A673 (cell line): ENCODE results near the gene ZNF385B.

Experiments
- EZH2 ChIP-seq: fragments of 200-600 bp; sonication (generic); IDR thresholded peaks from 2 replicates; pipeline ENCODE4 v1.6.1; 2017; ENCODE audit warnings: borderline replicate concordance, low read depth, mild to moderate bottlenecking, mixed read lengths, antibody characterized with exemption, low read length; ENCODE audit not compliant: poor library complexity, severe bottlenecking
- TF ChIP-seq, protein P1 (sequence below): fragments of 300-800, 200-600 bp; sonication (generic); conservative IDR thresholded peaks from 2 replicates; pipeline ENCODE4 v1.5.1; 2017; ENCODE audit warnings: low read depth, mild to moderate bottlenecking, antibody characterized with exemption, low read length, moderate library complexity, mixed read lengths

DNA sequence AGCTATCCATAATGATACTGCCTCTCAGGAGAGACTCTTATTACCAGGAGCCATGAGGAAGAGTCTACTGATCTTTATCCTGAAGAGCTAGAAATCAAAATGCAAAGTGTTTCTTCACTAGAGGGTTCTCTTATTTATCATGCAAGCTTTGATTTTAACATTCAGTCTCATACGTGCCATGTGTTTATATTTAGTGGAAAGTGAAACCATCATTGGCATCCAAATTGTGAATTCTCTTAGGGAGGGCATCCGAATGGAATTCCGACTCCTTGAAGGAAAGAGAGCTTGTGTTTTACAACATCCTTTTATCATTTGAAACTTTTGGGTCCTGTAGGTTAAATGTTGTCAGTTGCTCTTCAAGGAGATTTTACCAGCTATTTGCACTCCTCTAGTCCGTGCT is 426.4 kb downstream of the ZNF385B start:
- TF ChIP-seq, protein P1, sequence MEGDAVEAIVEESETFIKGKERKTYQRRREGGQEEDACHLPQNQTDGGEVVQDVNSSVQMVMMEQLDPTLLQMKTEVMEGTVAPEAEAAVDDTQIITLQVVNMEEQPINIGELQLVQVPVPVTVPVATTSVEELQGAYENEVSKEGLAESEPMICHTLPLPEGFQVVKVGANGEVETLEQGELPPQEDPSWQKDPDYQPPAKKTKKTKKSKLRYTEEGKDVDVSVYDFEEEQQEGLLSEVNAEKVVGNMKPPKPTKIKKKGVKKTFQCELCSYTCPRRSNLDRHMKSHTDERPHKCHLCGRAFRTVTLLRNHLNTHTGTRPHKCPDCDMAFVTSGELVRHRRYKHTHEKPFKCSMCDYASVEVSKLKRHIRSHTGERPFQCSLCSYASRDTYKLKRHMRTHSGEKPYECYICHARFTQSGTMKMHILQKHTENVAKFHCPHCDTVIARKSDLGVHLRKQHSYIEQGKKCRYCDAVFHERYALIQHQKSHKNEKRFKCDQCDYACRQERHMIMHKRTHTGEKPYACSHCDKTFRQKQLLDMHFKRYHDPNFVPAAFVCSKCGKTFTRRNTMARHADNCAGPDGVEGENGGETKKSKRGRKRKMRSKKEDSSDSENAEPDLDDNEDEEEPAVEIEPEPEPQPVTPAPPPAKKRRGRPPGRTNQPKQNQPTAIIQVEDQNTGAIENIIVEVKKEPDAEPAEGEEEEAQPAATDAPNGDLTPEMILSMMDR = no peak
- no peak for TF ChIP-seq EZH2
